IgD-negative memory B cell (primary cell): ENCODE results near the gene HTR4. TPM values are rescaled to one million over a fixed set of nuclear protein-coding genes. Genes with fewer than 3 reads are reported as not detected.

Experiments used
- H3K27ac Mint-ChIP-seq, 3 donors: one replicate each; pipeline ENCODE4 v1.8.0; 2020 to 2022; ENCODE audit warnings: mild to moderate bottlenecking in 3 of 3, mixed read lengths in 3 of 3, moderate library complexity in 1 of 3
- H3K27me3 Mint-ChIP-seq: one replicate; pipeline ENCODE4 v1.8.0; 2021; ENCODE audit warnings: mixed read lengths
- H3K36me3 Mint-ChIP-seq: one replicate; pipeline ENCODE4 v1.8.0; 2020; ENCODE audit warnings: mild to moderate bottlenecking, mixed read lengths
- H3K4me1 Mint-ChIP-seq, 3 donors: one replicate each; pipeline ENCODE4 v1.8.0; 2020 to 2022; ENCODE audit warnings: mixed read lengths in 3 of 3, mild to moderate bottlenecking in 1 of 3
- H3K4me3 Mint-ChIP-seq, 4 donors: one replicate each; pipeline ENCODE4 v1.8.0; 2020 to 2022; ENCODE audit warnings: mild to moderate bottlenecking in 4 of 4, mixed read lengths in 4 of 4, moderate library complexity in 3 of 4
- H3K9me3 Mint-ChIP-seq, 3 donors: one replicate each; pipeline ENCODE4 v1.8.0; 2020 to 2021; ENCODE audit warnings: mixed read lengths in 3 of 3, mild to moderate bottlenecking in 1 of 3
- polyA plus RNA-seq: library from polyadenylated mRNA; unstranded; fragments of 300-500 nt; fragmentation: Illumina TruSeq; gene quantifications from one replicate; pipeline ENCODE4 v1.2.3, GENCODE V29; 2021

The HTR4 gene
- polyA plus RNA-seq, 1 donor from 2014 or later, result not detected

DNA sequence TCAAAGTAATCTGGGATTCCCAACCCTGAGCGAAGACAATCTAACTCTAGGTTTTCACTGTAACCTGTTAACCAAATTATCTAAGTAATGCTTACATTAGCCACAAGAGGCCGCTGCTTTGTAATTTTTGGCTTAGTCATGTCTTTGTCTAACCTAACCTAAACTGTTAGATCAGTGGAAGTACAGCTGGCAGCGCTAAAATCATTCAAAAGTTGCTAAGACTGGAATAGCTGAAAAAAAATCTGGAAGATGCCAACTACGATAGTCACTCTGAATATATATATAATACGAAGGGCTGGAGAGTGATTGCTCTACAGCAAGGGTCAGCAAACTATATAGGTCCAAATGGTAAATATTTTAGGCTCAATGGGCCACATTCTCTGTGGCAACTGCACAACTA is 210.3 kb downstream of the HTR4 start:
- Mint-ChIP-seq H3K4me1 (no peaks in the 10 kb centered on the region), H3K36me3 (peaks cover 6% of the 10 kb centered on the region), H3K9me3 (no peaks in the 10 kb centered on the region), H3K4me3 (no peak overlapping the region), H3K27me3 (no peaks in the 10 kb centered on the region), H3K27ac (no peak overlapping the region)

GRCh38 chr5:148443241-148443640 is 211.1 kb downstream of the HTR4 start:
- peaks cover 4% of the 10 kb centered on the region for H3K36me3 Mint-ChIP-seq
- H3K27me3 Mint-ChIP-seq, result no peaks in the 10 kb centered on the region
- H3K4me1 Mint-ChIP-seq, result no peaks in the 10 kb centered on the region
- no peaks in the 10 kb centered on the region for H3K9me3 Mint-ChIP-seq
- H3K27ac Mint-ChIP-seq, result no peak overlapping the region
- H3K4me3 Mint-ChIP-seq, result no peak overlapping the region

GRCh38 chr5:148438933-148439332 is 215.4 kb downstream of the HTR4 start:
- no peaks in the 10 kb centered on the region for H3K27me3 Mint-ChIP-seq
- no peak overlapping the region for H3K4me3 Mint-ChIP-seq
- no peak overlapping the region for H3K27ac Mint-ChIP-seq
- H3K9me3 Mint-ChIP-seq, result no peaks in the 10 kb centered on the region
- peaks cover 2% of the 10 kb centered on the region for H3K36me3 Mint-ChIP-seq
- H3K4me1 Mint-ChIP-seq, result no peaks in the 10 kb centered on the region

GRCh38 chr5:148437249-148437648 is 217.1 kb downstream of the HTR4 start:
- Mint-ChIP-seq H3K9me3 (no peaks in the 10 kb centered on the region), H3K4me3 (no peak overlapping the region), H3K36me3 (peaks cover 4% of the 10 kb centered on the region), H3K4me1 (no peaks in the 10 kb centered on the region), H3K27ac (no peak overlapping the region), H3K27me3 (no peaks in the 10 kb centered on the region)

DNA sequence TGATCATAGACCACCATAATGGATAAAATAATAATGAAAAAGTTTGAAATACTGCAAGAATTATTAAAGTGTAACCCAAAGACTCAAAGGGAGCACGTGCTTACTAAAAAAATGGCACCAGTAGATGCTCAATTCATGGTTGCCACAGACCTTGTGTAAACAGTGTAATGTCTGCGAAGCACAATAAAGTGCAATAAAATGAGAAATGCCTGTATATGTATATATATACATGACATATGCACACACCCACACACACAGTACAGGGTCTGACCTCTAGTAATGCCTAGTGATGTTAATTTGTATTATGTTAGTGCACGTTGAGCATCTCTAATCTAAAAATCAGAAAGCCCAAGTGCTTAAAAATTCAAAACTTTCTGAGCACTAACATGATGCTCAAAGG is 218.3 kb downstream of the HTR4 start:
- peaks cover 4% of the 10 kb centered on the region for H3K36me3 Mint-ChIP-seq
- no peaks in the 10 kb centered on the region for H3K9me3 Mint-ChIP-seq
- H3K4me1 Mint-ChIP-seq, result no peaks in the 10 kb centered on the region
- no peaks in the 10 kb centered on the region for H3K27me3 Mint-ChIP-seq
- no peak overlapping the region for H3K27ac Mint-ChIP-seq
- H3K4me3 Mint-ChIP-seq, result no peak overlapping the region

GRCh38 chr5:148433826-148434225 is 220.5 kb downstream of the HTR4 start:
- Mint-ChIP-seq H3K4me1 (peaks cover 0 to 2% (median 1%) of the 10 kb centered on the region in 3 donors), H3K36me3 (peaks cover 2% of the 10 kb centered on the region), H3K9me3 (no peaks in the 10 kb centered on the region), H3K27me3 (no peaks in the 10 kb centered on the region), H3K27ac (no peak overlapping the region), H3K4me3 (no peak overlapping the region)

Other genes starting within 250 kb of the HTR4 start
- gene ADRB2, start 172.1 kb upstream of the HTR4 start, polyA plus RNA-seq, result 9.1 TPM